Hepatocyte (in vitro differentiated cells): Measurements from ENCODE around the gene CBX4. TPM values are rescaled to one million over a fixed set of nuclear protein-coding genes. Genes with fewer than 3 reads are reported as not detected.

Experiments
- DNase-seq: peaks from one replicate; pipeline ENCODE4 v3.0.0-alpha.2; 2016; ENCODE audit warnings: low spot score
- H2AFZ ChIP-seq: fragments of 200-600 bp; sonication (generic); 2 replicates; pipeline ENCODE4 v1.6.0; 2016; ENCODE audit warnings: antibody characterized with exemption, mild to moderate bottlenecking
- H3K27ac ChIP-seq: fragments of 200-600 bp; sonication (generic); 2 replicates; pipeline ENCODE4 v1.5.1; 2016; ENCODE audit warnings: mild to moderate bottlenecking
- H3K27me3 ChIP-seq: fragments of 200-600 bp; sonication (generic); 2 replicates; pipeline ENCODE4 v1.6.1; 2016
- H3K36me3 ChIP-seq: fragments of 200-600 bp; sonication (generic); replicated peaks from 2 replicates; pipeline ENCODE4 v1.5.1; 2016; ENCODE audit warnings: low read depth; ENCODE audit not compliant: insufficient read depth
- H3K4me1 ChIP-seq: fragments of 200-600 bp; sonication (generic); 2 replicates; pipeline ENCODE4 v1.5.1; 2016; ENCODE audit warnings: mild to moderate bottlenecking, moderate library complexity; ENCODE audit not compliant: insufficient read depth
- H3K4me2 ChIP-seq: fragments of 200-600 bp; sonication (generic); 2 replicates; pipeline ENCODE4 v1.6.0; 2016
- H3K4me3 ChIP-seq: fragments of 200-600 bp; sonication (generic); 2 replicates; pipeline ENCODE4 v1.5.1; 2016; ENCODE audit warnings: mild to moderate bottlenecking
- H3K79me2 ChIP-seq: fragments of 200-600 bp; sonication (generic); 2 replicates; pipeline ENCODE4 v1.6.0; 2017; ENCODE audit warnings: mild to moderate bottlenecking
- H3K9me2 ChIP-seq: fragments of 200-600 bp; sonication (generic); replicated peaks from 2 replicates; pipeline ENCODE4 v1.6.0; 2017; ENCODE audit warnings: mild to moderate bottlenecking; ENCODE audit not compliant: insufficient read depth
- H3K9me3 ChIP-seq: fragments of 200-600 bp; sonication (generic); 2 replicates; pipeline ENCODE4 v1.5.1; 2016; ENCODE audit warnings: low read depth, mild to moderate bottlenecking
- H4K20me1 ChIP-seq: fragments of 200-600 bp; sonication (generic); 2 replicates; pipeline ENCODE4 v1.6.0; 2016; ENCODE audit warnings: mild to moderate bottlenecking; ENCODE audit not compliant: insufficient read depth, poor library complexity, severe bottlenecking
- EZH2 ChIP-seq: fragments of 200-600 bp; sonication (generic); IDR thresholded peaks from 2 replicates; pipeline ENCODE4 v1.6.1; 2016; ENCODE audit warnings: antibody characterized with exemption, mild to moderate bottlenecking, borderline replicate concordance
- EZH2phosphoT487 ChIP-seq: fragments of 200-600 bp; sonication (generic); IDR thresholded peaks from one replicate; pipeline ENCODE4 v1.6.1; 2018; ENCODE audit warnings: antibody characterized with exemption, mild to moderate bottlenecking, low read depth, moderate library complexity; ENCODE audit not compliant: unreplicated experiment, severe bottlenecking
- WGBS: methylation state at CpG from one replicate; pipeline ENCODE4 v1.1.6; 2016; ENCODE audit warnings: low lambda C conversion rate; ENCODE audit errors: missing lambda C conversion rate; 5-methylcytosine and 5-hydroxymethylcytosine counted together
- polyA plus RNA-seq: library from polyadenylated mRNA; unstranded; fragments of >200 nt; fragmentation: Nextera tagmentation; extraction: Ambion mirVana; gene quantifications from 2 replicates; pipeline ENCODE4 v1.2.1, GENCODE V29; 2016
- total RNA-seq: library from RNA; depleted of rRNA; stranded (reverse); fragments of >200 nt; gene quantifications from 2 replicates; pipeline ENCODE4 v1.2.3, GENCODE V29; 2014
- TF ChIP-seq, protein P1 (sequence below): fragments of 200-600 bp; sonication (generic); IDR thresholded peaks from 2 replicates; pipeline ENCODE4 v1.5.1; 2016; ENCODE audit warnings: antibody characterized with exemption, mild to moderate bottlenecking; ENCODE audit not compliant: poor library complexity

CBX4 gene
- total and polyA plus RNA-seq, 2 experiments from 2014 or later: 56.1 to 86.7 TPM

DNA sequence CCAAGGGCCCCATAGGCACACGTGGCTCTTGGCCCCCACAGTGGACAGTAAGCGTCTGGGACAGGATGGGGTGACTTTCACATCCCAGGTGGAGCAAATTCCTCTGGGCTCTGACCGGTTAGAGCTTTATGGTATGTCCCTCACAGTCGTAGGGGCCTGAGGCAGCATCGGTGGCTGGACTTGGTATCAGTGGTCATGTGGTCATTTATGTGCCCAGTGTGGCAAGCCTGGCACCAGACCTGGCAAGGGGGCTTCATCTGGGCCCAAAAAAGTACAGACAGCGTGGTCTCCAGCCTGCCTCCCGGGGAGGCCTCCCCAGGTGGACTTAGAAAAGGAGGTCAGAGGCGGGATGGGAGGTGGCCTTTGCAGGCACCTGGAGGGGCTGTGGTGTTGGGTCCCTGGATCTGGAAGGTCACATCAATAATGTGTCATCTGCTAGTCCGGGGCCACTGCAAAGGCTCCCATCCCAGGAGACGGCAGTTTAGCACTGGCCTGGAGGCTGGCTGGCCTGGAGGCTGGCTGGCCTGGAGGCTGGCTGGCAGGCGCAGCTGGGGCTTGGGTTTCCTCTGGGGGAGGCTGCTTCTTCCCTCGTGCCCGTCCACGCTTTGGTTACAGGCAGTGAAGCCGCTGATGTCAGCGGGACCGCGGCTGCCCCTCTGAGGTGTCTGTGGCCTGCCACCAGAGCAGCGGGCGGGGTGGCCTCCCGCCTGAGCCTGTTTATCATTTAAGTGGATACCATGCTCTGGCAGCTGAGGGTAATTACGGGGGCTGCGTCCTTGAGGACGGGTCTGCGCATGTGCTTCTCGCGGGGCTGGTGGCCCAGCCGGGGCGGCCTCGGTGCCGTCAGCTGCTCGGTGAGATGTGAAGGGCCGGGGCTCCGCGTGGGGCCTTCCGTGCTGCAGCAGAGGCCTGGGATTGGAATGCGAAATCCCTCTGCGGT lies 20.7 kb upstream of the CBX4 start:
- no peak for DNase-seq
- Histone ChIP-seq H2AFZ (no peak overlapping the region), H3K9me3 (no peaks in the 10 kb centered on the region), H3K79me2 (no peaks in the 10 kb centered on the region), H3K4me1 (peaks cover 11% of the 10 kb centered on the region), H3K27me3 (no peaks in the 10 kb centered on the region), H3K36me3 (no peaks in the 10 kb centered on the region), H3K9me2 (no peaks in the 10 kb centered on the region), H3K4me2 (no peak overlapping the region), H3K27ac (no peak overlapping the region), H3K4me3 (no peak overlapping the region), H4K20me1 (no peaks in the 10 kb centered on the region)
- 76% methylated on average over 37 of the region's 38 CpGs for WGBS
- TF ChIP-seq EZH2phosphoT487 (no peak), EZH2 (no peak)
- TF ChIP-seq, protein P1, sequence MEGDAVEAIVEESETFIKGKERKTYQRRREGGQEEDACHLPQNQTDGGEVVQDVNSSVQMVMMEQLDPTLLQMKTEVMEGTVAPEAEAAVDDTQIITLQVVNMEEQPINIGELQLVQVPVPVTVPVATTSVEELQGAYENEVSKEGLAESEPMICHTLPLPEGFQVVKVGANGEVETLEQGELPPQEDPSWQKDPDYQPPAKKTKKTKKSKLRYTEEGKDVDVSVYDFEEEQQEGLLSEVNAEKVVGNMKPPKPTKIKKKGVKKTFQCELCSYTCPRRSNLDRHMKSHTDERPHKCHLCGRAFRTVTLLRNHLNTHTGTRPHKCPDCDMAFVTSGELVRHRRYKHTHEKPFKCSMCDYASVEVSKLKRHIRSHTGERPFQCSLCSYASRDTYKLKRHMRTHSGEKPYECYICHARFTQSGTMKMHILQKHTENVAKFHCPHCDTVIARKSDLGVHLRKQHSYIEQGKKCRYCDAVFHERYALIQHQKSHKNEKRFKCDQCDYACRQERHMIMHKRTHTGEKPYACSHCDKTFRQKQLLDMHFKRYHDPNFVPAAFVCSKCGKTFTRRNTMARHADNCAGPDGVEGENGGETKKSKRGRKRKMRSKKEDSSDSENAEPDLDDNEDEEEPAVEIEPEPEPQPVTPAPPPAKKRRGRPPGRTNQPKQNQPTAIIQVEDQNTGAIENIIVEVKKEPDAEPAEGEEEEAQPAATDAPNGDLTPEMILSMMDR: no peak

DNA sequence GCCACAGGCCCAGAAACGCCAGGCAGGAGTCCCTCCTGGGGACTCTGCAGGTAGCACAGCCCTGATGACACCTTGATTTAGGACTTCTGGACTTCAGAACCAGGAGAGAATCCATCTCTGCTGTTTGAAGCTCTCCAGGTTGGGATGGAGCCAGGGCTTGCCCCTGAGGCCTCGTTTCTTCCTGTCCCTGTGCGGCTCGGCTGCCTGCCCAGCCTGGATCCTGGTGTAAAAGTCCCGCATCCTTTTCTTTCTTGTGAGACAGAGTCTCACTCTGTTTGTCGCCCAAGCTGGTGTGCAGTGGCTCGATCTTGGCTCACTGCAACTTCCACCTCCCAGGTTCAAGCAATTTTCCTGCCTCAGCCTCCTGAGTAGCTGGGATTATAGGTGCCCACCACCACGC lies 17.9 kb upstream of the CBX4 start:
- no peaks in the 10 kb centered on the region for H3K9me3 ChIP-seq
- no peaks in the 10 kb centered on the region for H3K9me2 ChIP-seq
- H3K79me2 ChIP-seq: no peaks in the 10 kb centered on the region
- H2AFZ ChIP-seq: no peak overlapping the region
- no peak for TF ChIP-seq EZH2
- TF ChIP-seq, protein P1: no peak
- no peak for TF ChIP-seq EZH2phosphoT487
- no peaks in the 10 kb centered on the region for H3K36me3 ChIP-seq
- 94% methylated on average over 8 of the region's 8 CpGs for WGBS
- no peak overlapping the region for H3K4me3 ChIP-seq
- no peaks in the 10 kb centered on the region for H4K20me1 ChIP-seq
- no peaks in the 10 kb centered on the region for H3K27me3 ChIP-seq
- H3K4me2 ChIP-seq: no peak overlapping the region
- peaks cover 11% of the 10 kb centered on the region for H3K4me1 ChIP-seq
- H3K27ac ChIP-seq: no peak overlapping the region
- no peak for DNase-seq

DNA sequence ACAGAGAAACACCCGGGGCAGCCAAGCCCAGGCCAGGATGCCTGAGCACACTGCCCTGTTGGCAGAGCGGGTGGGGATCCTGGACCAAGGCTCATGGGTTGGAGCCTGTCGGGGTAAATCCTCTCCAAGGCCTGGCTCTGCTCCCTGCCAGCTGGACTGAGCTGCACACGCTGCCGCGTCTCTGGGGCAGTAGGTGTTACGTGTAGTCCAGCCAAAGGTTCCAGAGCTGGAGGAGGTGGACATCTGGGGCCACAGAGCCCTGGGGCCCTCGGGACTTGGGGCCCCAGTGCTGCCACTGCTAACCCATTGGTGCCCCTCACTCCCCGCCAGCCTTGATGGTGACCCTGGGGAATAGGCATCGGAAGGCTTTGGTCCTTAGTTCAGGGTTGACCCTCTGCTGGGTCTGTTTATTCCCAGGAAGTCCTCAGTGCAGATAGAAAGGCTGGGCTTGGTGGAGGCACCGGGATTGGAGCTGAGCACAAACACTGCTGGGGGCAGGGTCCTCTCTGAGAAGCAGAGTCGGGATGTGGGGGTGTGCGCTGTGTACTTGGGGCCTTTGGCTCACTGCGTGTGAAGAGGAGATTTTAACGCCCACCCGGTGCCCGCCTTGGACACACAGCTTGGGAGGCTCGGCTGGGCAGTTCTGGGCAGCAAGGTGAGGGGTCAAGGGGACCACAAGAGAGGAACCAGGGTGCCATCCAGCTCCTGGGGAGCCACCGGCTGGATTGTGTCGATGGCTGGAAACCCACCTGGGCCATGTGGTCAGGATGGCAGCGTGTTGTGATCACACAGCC lies 16.3 kb upstream of the CBX4 start:
- no peaks in the 10 kb centered on the region for H3K9me3 ChIP-seq
- no peaks in the 10 kb centered on the region for H3K36me3 ChIP-seq
- H3K9me2 ChIP-seq: no peaks in the 10 kb centered on the region
- no peak for TF ChIP-seq EZH2
- TF ChIP-seq, protein P1: no peak
- no peak for TF ChIP-seq EZH2phosphoT487
- WGBS: 79% methylated on average over 21 of the region's 21 CpGs
- H3K27ac ChIP-seq: no peak overlapping the region
- no peak overlapping the region for H3K4me2 ChIP-seq
- H3K4me1 ChIP-seq: peaks cover 5% of the 10 kb centered on the region
- H3K79me2 ChIP-seq: no peaks in the 10 kb centered on the region
- no peaks in the 10 kb centered on the region for H3K27me3 ChIP-seq
- no peaks in the 10 kb centered on the region for H4K20me1 ChIP-seq
- H3K4me3 ChIP-seq: no peak overlapping the region
- DNase-seq: no peak
- H2AFZ ChIP-seq: no peak overlapping the region
